LNCaP clone FGC (cell line): Measurements from ENCODE around the gene RAMP3.

Experiments
- DNase-seq: peaks from one replicate; pipeline ENCODE4 v3.0.0-alpha.2; 2011; ENCODE audit warnings: low read depth
- H3K4me3 ChIP-seq: 2 replicates; pipeline ENCODE4 v1.5.1; 2011; ENCODE audit warnings: mild to moderate bottlenecking, low read depth, low read length, control low read depth
- CTCF ChIP-seq: IDR thresholded peaks from 2 replicates; pipeline ENCODE4 v1.5.1; 2012; ENCODE audit warnings: mild to moderate bottlenecking; ENCODE audit not compliant: control insufficient read depth, insufficient read depth; ENCODE audit errors: extremely low read depth

Gene RAMP3

GRCh38 chr7:45143616-45144015, 14.0 kb upstream of the RAMP3 start:
- TF ChIP-seq CTCF = no peak
- H3K4me3 ChIP-seq = no peak overlapping the region
- no peak for DNase-seq

- no peak overlapping the region for H3K4me3 ChIP-seq
- no peak for DNase-seq
Measured at GRCh38 chr7:45145881-45146280, 11.7 kb upstream of the RAMP3 start.

DNA sequence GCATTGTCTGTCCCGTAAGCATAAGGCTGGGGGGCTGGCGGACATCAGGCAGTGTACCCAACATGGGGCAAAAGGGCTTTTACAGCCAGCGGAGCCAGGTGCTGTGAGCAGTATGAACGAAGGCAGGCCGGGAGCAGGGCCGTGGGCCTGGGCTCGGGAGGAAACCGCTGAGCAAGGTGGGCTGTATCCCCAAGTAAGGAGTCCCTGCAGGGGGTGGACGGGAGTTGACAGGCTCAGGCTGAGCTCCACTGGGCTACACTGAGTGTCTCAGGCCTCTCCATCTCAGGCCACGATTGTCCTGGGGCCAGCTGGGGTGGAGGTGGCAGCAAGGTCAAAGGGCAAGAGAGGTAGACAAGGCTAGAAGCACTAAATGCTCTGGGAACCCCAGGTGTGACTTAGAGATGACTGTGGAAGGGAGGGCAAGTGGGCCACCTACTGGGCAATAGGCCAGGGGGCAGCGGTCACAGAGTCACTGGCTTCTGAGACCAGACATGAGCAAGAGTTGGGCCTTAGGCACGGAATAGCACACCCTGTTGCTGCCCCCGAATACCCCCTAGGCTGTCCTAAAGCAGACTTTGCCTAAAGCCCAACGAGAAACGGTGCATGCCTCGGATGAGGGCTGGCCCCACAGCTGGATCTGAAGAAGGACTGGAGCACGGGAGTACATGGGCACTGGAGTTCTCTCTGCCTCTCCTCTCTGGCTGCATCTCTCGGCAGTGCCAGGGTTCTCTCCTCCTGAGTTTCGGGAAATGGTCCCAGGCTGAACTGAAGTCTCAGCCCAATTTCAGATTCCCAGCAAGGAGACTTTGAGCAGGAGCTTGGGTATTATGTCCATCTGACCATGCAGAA, 10.8 kb upstream of the RAMP3 start:
- no peak for TF ChIP-seq CTCF
- no peak for DNase-seq

More at GRCh38 chr7:45145881-45146280, 11.7 kb upstream of the RAMP3 start:
- TF ChIP-seq CTCF = no peak

DNA sequence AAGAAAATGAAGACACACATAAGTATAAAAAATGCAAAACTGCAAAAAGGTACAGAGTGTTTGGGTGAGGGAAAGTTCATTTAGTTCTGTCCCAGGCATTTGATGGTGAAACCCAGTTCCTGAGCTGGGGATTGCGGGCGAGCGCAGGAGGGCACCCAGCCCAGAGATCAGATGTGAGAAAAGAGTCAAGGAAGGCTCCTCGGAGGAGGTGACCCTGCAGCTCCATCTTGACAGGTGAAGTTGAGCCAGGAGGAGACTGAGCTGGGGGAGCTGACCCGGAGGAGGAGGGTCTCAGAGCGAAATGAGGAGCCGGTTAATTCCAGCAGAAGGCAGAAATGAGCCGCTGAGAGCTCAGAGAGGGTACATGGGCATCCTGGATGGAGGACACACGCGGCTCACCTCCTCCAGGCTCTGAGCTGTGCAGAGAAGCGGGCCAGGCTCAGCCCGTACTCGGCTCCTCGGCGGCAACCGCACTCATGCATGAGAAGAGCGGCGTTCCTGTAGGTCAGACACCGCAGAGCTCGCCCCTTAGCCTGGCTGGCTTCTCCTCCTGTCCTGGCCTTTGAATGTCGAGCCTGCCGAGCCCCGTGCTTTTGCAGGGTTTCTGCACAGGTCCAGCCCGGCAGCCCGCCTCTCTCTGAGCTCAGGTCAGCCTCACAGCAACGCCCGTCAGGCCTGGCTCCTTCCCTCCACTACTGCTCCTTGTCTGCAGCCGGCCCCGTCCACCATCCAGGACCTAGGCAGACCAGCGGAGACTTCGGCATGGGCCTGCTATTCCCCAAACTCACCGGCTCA, 9.5 kb upstream of the RAMP3 start:
- no peak overlapping the region for H3K4me3 ChIP-seq
- no peak for TF ChIP-seq CTCF
- DNase-seq = no peak

More for the DNA sequence above, 10.8 kb upstream of the RAMP3 start:
- no peak overlapping the region for H3K4me3 ChIP-seq

- H3K4me3 ChIP-seq = no peak overlapping the region
- no peak for DNase-seq
- TF ChIP-seq CTCF = no peak
Measured at GRCh38 chr7:45148653-45148973, 9.0 kb upstream of the RAMP3 start.

DNA sequence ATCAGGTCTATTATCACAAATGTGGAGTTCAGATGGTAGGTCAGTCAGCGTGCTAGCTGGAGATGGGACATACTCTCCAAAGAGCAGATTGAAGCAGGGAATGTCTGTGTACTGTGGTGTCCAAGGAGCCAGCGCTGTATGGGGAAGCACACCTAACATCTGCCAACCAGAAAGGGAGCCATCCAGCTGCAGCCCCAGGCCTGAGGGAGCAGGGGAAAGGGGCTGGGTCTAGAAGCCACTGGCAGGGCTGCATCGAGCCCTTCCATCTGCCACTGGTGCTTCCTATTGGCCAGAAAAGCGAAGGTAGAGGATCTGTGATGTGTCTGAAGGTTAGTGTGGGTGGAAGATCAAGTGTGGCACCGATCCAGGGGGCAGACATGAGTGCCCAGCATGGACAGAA, 8.0 kb upstream of the RAMP3 start:
- no peak overlapping the region for H3K4me3 ChIP-seq
- no peak for DNase-seq
- no peak for TF ChIP-seq CTCF
